Stimulated activated CD4-positive, alpha-beta T cell treated with anti-CD3 and anti-CD28 coated beads, Interleukin-15, amount 100 ng/mL, for 48 hours (primary cell): Measurements from ENCODE around the gene GPR3.
"Not testable (repeated sequence)": the region's sequence is repeated elsewhere in the genome, so short reads cannot be mapped to it uniquely, and the experiment has no call there.

Experiments used
- DNase-seq, 2 donors: peaks; one replicate each; pipeline ENCODE4 v3.0.0-alpha.2; 2020; ENCODE audit warnings: low read depth in 2 of 2

The GPR3 gene

DNA sequence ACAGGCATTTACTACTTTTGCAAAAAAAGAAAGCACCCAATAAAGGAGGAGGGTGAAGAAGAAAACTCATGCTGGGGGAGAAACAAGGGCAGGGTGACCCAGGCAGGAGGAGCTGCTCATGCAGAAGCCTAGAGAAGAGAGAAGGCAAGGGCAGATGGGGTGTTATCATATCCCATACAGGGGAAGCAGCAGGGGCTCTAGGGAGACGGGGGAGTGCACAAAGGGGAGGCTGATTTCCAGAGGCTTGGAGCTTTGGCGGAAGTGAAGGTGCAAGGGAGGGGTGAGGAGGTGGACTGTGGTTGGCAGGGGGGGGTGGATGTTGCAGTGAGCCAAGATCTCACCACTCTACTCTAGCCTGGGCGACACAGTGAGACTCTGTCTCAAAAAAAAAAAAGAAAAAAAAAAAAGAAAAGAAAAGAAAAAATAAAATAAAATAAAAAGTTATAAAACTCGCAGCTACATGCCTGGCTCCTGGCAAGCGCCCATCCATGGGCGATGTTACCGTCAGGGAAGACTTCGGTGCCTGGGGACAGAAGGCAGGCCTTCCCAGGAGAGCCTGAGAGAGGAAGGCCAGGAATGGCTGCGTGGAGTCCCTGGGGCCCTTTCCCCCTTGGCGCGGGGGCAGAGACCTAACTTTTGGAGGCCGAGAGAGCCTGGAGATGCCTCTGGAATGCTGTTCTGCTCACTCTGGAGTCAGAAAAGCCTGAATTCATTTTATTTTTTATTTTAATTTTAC, 14.5 kb upstream of the GPR3 start:
- no peak for DNase-seq

DNA sequence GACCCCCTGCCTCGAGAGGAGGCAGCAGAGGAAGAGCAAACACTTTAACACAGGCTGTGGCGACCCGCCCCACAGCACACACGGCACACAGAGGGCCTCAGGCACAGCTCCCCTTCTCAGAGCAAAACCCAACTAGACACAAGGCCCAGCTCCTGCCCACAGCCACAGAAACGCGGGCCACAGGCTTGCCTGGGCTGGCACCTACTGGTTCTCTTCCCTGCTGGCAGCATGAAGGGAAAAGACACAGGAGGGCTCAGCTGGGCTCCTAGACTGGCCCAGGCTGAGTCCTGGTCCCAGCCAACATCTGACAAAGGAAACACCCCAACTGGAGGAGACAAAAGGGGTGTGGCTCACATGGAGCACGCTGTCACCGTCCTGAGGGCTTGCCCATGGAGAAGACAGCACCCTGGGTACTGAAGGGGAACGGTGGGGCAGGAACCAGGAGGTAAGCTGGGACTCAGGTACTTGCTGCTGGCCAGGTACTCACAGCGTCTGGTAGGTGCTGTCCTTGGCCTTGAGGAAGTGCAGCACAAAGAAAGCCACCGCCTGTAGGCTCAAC, 12.8 kb upstream of the GPR3 start:
- DNase-seq: no peak

DNA sequence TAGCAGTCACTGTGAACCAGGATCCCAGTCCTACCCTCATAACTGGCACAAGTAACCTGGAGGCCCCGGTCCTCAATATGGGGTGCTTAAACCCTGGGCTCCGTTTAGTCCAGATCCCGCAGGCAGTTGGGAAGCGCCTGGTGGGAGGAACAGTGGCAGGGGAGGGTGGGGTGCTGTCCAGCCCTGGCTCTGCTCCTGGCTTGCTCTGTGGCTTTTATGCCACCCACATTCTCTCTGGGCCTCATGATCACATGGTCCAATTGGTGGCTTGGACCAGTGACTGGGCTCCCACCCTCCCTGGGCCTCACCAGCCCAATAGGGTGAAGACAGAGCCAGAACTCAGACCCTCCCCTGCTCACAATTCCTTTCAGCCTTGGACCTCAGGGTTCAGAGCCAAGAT, 12.2 kb upstream of the GPR3 start:
- no peak for DNase-seq

DNA sequence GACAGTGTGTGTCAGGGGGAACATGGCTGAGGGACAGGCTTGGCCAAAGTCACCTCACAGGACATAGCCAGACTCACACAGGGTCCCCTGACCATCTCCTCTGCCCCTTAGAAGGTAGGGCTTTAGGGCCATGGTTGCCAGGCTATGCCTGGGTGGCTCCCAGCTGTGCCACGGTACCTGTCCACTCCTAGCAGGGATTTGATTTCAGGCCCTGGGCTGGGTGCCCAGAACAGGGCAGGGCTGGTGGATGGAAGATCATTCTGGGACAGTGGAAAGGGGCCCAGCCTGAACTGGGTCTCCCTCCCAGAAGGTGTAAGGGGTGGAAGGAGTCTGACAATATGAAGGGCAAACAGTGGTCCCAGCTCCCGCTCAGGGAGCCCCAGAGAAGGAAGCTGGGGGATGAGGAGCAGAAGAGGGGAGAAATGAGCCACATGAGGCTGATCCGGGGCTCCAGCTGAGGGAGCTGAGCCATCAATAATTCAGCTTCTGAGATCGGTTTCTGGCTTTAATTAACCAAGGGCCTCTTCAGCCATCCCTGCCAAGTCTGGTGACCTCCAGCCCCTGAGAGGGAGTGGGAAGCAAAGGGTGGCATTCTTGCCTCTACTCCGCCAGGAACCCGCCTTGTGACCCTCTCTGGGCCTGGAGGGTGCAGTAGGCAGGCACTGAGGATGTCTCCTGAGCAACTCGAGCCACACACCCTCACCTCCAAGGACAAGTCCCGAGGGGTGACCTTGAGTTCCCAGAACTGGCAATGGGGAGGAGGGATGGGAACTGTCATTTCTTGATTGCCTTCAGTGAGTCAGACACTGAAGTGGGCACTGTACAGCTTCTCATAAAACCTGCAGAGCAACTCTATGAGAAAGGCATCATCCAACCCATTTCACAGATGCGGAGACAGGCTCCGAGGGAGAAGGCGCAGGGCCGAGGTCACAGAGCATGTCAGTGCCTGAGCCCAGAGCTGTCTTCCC, 11.4 kb upstream of the GPR3 start:
- no peak for DNase-seq

DNA sequence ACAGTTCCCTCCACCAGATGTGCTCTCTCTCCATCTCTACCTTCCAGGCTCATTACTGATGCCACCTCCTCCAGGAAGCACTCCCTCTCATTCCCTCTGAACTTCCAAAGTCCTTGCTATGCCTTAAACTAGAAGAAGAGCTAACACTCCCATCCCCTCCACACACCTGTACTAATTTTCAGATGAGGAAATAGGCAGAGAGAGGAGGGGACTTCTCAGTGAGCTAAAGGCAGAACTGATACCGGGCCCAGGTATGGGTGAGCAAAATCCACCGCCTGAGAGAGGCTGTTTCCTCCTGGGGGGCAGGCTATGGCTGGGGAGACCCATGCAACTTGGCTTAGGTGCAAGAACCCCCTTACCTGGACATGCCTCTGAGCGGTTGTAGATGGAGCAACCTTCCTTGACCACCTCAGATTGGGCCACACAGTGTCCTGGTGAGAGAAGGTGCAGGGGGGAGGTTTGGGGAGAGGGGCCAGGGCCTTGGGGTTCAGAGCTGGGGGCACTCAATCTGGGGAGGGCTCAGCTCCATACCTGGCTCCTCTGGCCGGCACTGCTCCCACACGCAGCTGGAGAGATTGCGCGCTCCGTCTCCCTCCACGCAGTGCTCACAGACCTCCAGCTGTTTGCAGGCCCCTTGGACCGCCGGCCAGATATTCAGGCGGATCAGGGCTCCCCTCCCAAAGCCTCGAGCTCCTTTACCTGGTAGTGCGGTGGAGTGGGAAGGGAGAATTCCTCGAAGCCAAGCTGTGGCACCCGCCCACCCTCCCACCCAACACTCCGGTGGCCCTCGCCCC, 10.3 kb upstream of the GPR3 start:
- no peak for DNase-seq

DNA sequence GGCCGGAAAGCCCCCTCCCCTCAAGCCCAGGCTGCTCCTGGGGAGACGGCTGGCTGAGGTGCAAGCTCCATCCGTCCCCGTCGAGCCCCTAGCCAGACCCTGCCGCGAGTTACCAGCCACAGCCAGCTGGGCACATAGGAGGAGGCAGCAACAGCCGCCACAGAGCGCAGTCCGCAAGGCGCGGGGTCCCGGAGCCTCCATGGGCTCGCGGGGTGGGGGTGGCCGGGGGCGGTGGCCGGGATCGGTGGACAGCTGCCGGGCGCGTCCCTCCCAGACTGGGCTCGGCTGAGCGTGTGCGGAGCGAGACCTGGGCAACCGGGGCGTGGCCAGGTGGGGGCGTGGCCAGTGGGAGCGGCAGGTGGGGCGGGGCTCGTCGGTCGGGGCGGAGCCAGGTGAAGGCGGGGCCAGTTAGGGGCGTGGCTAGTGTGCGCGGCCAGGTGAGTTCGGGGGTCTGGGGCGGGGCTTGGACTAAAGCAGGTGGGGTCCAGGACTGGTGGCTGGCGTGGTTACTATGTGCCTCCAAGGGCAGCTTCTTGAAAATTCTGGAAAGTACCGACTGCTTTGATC, 9.3 kb upstream of the GPR3 start, which contains the start of gene CD164L2:
Gene CD164L2 (minus strand): TSS at position 295 of the 567 bp plus-strand sequence. CDS start 94 bp downstream, at position 201.
- peak in 1 of 2 donors; percentile 33 for DNase-seq

DNA sequence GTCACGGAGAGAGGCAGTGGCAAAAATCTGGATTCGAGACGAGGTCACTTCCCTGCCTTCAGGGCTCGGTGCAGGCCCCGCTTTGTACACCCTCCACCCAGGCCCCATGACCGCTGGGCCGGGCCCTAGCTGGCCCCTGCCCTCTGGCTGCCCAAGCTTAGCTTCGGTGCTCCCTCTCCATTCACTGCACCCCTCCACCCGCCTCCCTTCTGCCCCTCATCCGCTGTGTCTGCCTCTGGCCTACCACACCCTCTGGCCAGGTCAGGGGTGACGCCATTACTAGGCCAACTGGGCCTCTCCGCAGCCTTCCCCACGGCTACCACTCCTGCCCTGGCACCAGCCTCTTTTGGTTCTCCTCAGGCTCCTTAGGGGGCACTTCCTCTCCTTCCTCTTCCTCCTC, 8.8 kb upstream of the GPR3 start:
- no peak for DNase-seq

DNA sequence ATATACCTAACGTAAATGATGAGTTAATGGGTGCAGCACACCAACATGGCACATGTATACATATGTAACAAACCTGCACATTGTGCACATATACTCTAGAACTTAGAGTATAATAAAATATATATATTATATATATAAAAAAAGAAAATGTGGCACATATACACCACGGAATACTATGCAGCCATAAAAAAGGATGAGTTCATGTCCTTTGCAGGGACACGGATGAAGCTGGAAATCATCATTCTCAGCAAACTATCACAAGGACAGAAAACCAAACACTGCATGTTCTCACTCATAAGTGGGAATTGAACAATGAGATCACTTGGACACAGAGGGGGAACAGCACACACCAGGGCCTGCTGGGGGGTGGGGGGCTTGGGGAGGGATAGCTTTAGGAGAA, 7.6 kb upstream of the GPR3 start:
- not testable (repeated sequence) for DNase-seq

DNA sequence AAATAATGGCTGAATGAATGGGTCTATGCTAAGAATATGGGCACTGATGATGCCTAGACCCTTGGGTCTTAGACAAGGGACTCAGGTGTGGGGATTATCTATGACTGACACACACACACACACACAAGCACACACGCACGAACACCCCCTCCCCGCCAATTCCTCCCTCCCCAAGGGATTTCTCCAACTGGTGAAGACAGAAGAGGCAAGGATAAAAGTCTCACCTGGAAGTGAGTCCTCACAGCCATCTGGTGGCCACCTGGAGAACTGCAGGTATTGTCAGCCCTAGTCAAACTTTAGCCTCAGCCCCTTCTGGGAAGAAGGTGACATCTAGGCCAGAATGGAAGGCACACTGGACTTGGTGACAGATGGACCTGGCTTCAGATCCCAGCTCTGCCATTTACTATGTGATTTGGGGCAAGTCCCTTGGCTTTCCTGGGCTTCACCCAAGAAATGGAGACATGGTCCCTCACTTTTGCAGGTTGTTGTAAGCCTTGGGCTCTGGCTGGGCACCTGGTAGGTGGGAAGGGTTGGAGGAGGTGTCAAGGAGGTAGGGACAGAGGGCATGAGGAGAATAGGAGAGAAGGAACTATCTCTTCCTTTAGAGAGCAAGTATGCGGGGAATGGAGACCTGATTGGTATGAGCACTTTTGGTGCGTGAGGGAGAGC, 4.0 kb upstream of the GPR3 start:
- peak; percentile 41 to 69 for DNase-seq

DNA sequence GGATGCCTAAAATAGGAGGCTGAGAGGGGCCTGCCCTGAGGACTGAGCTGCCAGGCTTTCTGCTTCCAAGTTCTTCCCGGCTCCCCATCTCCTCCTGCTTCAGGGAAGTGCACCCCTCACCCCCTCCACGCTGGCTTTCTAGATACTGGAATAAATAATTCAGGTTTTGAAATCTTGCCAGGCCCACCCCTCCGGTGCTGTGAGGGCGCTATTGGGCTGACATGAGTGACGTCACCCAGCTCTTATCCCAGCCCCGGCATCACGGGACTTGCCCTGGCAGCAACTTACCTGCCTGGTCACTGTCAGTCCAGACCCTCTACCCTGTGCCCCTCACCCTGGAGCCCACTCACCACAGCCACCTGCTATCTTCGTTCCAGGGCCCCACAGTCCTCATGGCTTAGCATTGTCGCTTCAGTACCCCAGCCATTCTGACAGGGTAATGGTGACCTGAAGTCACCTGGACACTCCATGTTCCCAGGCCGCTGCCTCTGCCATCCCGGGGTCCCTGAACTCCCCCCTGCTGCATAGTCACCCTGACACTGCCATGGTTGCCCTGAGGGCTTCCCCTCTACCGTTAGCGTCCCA, 819 bp upstream of the GPR3 start:
- DNase-seq: peak in 1 of 2 donors; percentile 19

DNA sequence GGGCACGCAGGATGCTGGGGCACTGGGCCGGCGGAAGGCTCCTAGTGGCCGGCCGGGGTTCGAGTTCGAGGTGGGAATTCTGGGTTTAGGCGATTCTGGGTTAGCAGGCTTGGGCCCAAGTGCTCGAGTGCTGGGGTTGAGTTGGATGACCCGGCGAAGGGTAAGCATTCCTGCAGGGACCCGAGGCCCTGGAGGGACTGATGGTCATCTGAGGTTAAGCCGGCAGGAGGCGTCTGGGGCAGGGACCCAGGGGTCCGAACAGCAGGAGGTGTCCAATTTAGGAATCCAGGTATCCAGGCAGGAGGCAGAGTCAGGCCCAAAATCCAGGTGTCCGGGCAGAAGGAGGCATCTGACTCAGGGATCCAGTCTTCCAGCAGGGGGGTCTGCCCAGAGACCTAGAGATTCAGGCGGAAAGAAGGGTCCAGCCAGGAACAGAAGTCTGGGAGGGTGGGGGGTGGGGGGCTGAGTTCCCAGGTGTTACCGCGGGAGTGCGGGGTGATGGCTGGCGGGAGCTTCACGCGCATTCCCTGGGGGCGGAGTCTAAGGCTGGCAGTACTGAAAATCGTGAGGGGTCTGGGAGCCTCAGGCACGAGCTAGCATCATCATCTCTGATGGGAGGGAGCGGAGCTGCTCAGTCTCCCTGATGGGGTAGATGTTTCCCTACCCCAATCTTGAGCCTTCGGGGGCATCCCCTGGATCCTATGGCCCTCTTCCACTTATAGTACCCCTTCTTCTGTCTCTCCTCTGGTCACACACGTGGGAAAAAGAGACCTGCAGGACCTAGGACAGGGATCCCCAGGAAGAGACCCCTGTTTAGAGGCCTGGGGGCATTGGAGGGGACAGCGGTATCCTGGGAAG, 585 bp downstream of the GPR3 start:
- DNase-seq: no peak

DNA sequence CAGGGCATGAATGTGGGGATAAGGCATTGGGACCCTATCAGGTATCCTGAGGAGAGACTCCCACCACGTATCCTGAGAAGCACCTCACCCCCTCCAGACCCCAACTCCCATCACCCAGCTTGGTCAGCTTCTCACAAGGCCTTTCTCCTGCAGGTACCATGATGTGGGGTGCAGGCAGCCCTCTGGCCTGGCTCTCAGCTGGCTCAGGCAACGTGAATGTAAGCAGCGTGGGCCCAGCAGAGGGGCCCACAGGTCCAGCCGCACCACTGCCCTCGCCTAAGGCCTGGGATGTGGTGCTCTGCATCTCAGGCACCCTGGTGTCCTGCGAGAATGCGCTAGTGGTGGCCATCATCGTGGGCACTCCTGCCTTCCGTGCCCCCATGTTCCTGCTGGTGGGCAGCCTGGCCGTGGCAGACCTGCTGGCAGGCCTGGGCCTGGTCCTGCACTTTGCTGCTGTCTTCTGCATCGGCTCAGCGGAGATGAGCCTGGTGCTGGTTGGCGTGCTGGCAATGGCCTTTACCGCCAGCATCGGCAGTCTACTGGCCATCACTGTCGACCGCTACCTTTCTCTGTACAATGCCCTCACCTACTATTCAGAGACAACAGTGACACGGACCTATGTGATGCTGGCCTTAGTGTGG, 1.3 kb downstream of the GPR3 start:
- no peak for DNase-seq

DNA sequence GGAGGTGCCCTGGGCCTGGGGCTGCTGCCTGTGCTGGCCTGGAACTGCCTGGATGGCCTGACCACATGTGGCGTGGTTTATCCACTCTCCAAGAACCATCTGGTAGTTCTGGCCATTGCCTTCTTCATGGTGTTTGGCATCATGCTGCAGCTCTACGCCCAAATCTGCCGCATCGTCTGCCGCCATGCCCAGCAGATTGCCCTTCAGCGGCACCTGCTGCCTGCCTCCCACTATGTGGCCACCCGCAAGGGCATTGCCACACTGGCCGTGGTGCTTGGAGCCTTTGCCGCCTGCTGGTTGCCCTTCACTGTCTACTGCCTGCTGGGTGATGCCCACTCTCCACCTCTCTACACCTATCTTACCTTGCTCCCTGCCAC, 1.8 kb downstream of the GPR3 start:
- DNase-seq: no peak

DNA sequence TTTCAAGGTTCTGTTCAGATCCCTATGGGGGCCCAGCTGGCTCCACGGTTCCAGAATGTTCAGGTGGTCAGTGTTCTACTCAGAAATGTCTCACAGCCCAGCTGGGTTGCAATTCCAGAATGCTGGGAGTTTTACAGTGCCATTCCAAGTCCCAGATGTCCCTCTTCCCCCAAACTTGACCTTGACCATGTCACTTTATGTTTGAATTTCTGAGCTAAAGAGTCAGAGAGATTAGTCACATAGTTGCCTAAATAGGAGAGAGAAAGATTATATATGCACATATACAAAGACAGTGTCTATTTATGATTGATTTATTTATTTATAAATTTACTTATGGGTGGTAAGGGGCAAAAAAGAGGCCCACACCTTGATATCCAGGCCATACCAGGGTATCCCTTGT, 2.5 kb downstream of the GPR3 start:
- no peak for DNase-seq

DNA sequence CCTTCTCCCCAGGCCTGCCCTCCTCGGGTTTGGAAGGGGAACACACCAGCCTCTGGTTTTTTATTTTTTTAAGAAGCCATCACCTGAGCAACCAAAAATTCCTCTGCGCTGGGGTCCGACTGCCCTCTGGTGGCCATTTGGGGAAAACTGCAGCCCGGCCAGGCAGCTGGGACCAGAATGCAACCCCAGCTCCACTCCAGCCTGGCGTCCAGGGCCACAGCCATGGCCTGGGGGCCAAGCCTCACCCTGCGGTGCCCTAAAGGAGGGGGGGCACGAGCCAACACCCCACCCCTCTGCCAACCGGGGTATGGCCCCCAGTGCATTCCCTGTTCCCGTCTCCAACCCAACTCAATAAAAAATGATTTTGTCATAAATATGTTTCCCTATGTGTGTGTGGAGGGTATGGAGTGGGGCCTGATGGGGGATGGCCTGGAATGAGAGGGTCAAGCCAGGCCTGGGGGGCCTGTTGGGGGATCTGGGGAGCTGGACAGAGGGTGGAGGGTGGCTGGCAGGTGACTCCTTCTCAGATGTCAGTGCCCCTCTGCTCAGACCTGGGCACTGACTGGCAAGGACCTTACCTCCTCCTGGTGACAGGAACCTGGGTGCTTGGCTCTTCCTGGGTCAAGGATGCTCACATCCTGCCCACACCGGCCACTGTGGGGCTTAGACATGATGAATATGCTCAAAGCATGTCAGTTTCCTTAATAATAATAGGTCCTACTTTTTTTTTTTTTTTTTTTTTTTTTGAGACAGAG, 3.2 kb downstream of the GPR3 start:
- DNase-seq: peak; percentile 61 to 62

DNA sequence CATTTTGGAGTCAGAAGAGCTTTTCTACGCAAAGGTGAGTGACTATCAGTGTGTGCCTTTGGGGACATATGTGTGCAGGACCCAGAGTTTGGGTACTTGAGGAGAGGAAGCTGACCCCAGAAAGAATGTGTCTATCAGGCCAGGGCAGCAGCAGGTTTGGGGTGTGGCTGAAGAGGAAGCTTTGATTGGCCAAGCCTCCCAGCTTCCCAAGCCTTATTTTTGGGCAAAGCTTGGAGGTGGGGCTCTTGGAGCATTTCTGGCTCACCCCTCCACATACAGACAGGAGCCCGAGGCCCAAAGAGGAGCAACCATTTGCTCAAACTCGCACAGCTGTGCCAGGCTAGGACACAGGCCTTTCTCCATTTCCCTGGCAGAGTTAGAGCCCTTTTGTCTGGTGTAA, 4.7 kb downstream of the GPR3 start:
- no peak for DNase-seq

DNA sequence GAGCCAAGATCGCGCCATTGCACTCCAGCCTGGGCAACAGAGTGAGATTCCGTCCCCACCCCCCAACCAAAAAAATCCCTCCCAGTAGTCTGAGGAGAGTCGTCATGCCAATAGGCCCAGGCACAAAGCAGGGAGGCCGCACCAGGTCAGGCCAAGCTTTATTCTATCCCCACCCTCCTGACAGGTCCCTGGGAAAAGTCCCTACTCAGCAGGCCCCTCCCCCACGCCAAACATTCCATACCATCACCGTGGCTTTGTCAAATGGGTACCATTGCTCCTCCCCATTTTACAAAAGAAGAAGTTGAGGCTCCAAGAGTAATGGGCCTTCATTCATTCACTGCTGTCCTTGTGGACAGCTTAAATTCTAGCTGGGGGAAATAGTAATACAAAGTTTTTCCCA, 5.3 kb downstream of the GPR3 start:
- DNase-seq: no peak
